CD8-positive, alpha-beta memory T cell (primary cell): Measurements from ENCODE around the gene STARD3NL. TPM values are rescaled to one million over a fixed set of nuclear protein-coding genes. Genes with fewer than 3 reads are reported as not detected.
"Not testable (repeated sequence)": the region's sequence is repeated elsewhere in the genome, so short reads cannot be mapped to it uniquely, and the experiment has no call there.

Experiments used
- CTCF ChIA-PET: fragments of 350-600 bp; sonication (Branson Sonifier 250); formaldehyde crosslinking; loops from one replicate; lab custom pipeline; 2021; ENCODE audit warnings: antibody characterized with exemption; lab: Charles Lee
- POLR2A ChIA-PET: fragments of 350-600 bp; sonication (Branson Sonifier 250); formaldehyde crosslinking; loops from one replicate; lab custom pipeline; 2021; ENCODE audit warnings: antibody characterized with exemption; lab: Charles Lee
- DNase-seq, 5 donors: peaks; one replicate each; pipeline versions ENCODE4 v3.0.0 to v3.0.0-alpha.2; 2020 to 2022; ENCODE audit warnings: mixed read lengths in 1 of 5
- H3K27ac ChIP-seq: one replicate; pipeline ENCODE4 v1.7.0; 2013; ENCODE audit warnings: low read depth, mild to moderate bottlenecking, low read length, moderate library complexity
- H3K27me3 ChIP-seq: 2 replicates; pipeline ENCODE4 v1.7.0; 2013; ENCODE audit warnings: low read length, mild to moderate bottlenecking; ENCODE audit not compliant: insufficient read depth, poor library complexity, severe bottlenecking
- H3K36me3 ChIP-seq: 2 replicates; pipeline ENCODE4 v1.7.0; 2013; ENCODE audit warnings: mild to moderate bottlenecking, low read length, moderate library complexity; ENCODE audit not compliant: insufficient read depth
- H3K4me1 ChIP-seq: 2 replicates; pipeline ENCODE4 v1.7.0; 2013; ENCODE audit warnings: mild to moderate bottlenecking, low read length, moderate library complexity; ENCODE audit not compliant: insufficient read depth
- H3K4me3 ChIP-seq: 2 replicates; pipeline ENCODE4 v1.7.0; 2013; ENCODE audit warnings: mild to moderate bottlenecking, low read length
- H3K9me3 ChIP-seq: 2 replicates; pipeline ENCODE4 v1.7.0; 2013; ENCODE audit warnings: mild to moderate bottlenecking, low read length
- H3K27ac Mint-ChIP-seq, 8 donors: one replicate each; pipeline ENCODE4 v1.8.0; 2020 to 2021; ENCODE audit warnings: mixed read lengths in 8 of 8, mild to moderate bottlenecking in 6 of 8, inconsistent platforms in 3 of 8, moderate library complexity in 3 of 8
- H3K27me3 Mint-ChIP-seq, 2 donors: one replicate each; pipeline ENCODE4 v1.8.0; 2020 to 2021; ENCODE audit warnings: mixed read lengths in 2 of 2, mild to moderate bottlenecking in 1 of 2, moderate library complexity in 1 of 2
- H3K36me3 Mint-ChIP-seq, 3 donors: one replicate each; pipeline ENCODE4 v1.8.0; 2020 to 2021; ENCODE audit warnings: mixed read lengths in 3 of 3, inconsistent platforms in 1 of 3, mild to moderate bottlenecking in 1 of 3
- H3K4me1 Mint-ChIP-seq, 3 donors: one replicate each; pipeline ENCODE4 v1.8.0; 2020 to 2021; ENCODE audit warnings: mixed read lengths in 3 of 3, inconsistent platforms in 1 of 3, mild to moderate bottlenecking in 1 of 3
- H3K4me3 Mint-ChIP-seq, 7 donors: one replicate each; pipeline ENCODE4 v1.8.0; 2020 to 2021; ENCODE audit warnings: mixed read lengths in 7 of 7, mild to moderate bottlenecking in 6 of 7, moderate library complexity in 4 of 7, inconsistent platforms in 2 of 7
- H3K9me3 Mint-ChIP-seq, 5 donors: one replicate each; pipeline ENCODE4 v1.8.0; 2020 to 2022; ENCODE audit warnings: mixed read lengths in 5 of 5, mild to moderate bottlenecking in 3 of 5, moderate library complexity in 2 of 5, inconsistent platforms in 1 of 5
- polyA plus RNA-seq: library from polyadenylated mRNA; unstranded; fragments of 300-500 nt; fragmentation: Illumina TruSeq; gene quantifications from one replicate; pipeline ENCODE4 v1.2.3, GENCODE V29; 2021
- total RNA-seq, 2 experiments: library from RNA; stranded (reverse); gene quantifications; one replicate each; pipeline ENCODE4 v1.2.3, GENCODE V29; 2021

The STARD3NL gene
- total and polyA plus RNA-seq, 3 experiments from 2014 or later, result 41.5 to 54.2 (median 43.8) TPM

DNA sequence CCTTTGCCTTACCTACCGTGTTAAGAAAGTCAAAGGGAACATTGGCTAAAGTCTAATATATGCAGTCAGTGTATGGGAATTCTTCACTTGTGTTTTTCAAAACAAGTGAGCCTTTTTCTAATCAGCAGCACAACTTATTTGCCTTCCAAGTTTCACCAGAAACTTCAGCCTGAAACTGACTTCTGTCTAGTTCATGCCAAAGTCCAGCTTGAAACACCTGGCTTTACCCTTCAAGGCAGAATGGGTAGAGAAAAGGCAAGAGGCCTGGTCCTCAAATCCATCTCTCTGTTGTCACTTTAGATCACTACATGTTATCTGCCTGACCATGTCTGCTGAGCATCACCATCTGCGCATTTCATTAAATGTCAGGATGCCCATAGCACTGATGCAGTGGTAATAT, 92.4 kb downstream of the STARD3NL start:
- CTCF ChIA-PET, H3K27ac ChIP-seq, H3K9me3 ChIP-seq, H3K27me3 Mint-ChIP-seq, H3K4me1 ChIP-seq, H3K4me3 ChIP-seq, POLR2A ChIA-PET, H3K27me3 ChIP-seq, H3K36me3 ChIP-seq, H3K9me3 Mint-ChIP-seq, H3K4me1 Mint-ChIP-seq, DNase-seq: not testable (repeated sequence)
- H3K4me3 Mint-ChIP-seq, result peak overlapping the region in 4 of 7 donors; percentile 16 to 83 (median 44)
- H3K36me3 Mint-ChIP-seq, result peaks cover 2 to 13% (median 2%) of the 10 kb centered on the region in 3 donors
- H3K27ac Mint-ChIP-seq, result peak overlapping the region in 1 of 8 donors; percentile 56

DNA sequence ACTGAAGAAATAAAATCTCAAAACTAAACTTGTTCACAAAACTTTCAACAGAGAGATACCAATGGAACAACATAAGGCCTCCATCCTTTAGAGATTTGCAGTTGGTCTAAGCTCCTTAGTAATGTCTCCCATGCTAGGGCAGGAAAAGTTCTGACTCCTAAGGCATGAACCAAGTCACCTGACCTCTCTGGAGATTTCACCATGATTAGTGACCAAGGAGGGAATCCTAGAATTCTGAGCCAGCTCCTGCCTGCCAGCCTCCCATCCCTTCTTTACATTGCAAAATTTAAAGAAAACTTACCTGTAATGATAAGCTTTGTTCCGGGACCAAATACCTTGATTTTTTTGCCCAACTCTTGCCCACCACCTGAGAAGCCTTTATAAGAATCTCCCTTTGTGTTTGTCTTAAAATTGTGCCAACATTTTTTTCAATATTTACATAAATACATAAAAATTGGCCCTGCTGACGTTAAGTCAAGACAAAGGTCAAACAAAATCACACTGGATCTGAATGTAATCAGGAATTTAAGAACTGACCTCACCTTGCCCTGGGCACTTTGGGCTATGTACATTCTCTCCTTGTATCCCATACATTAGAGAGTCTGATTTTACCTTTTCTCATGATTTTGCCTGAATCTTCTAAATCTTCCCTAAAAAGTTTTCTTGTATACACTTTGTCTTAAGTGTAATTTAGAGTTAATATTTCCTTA, 95.4 kb downstream of the STARD3NL start, which contains the start of gene TARP:
Gene TARP, minus strand, starts transcription at position 351 of the 710 bp plus-strand sequence.
- no peaks in the 10 kb centered on the region for H3K36me3 ChIP-seq
- Mint-ChIP-seq H3K36me3 (peaks cover 0 to 8% (median 0%) of the 10 kb centered on the region in 3 donors), H3K9me3 (no peaks in the 10 kb centered on the region), H3K4me3 (peak within 1 kb of the TSS; percentile 63 to 90 (median 83)), H3K4me1 (no peaks in the 10 kb centered on the region), H3K27ac (peak within 1 kb of the TSS in 4 of 8 donors; percentile 19 to 68 (median 46)), H3K27me3 (no peaks in the 10 kb centered on the region)
- ChIA-PET CTCF (interaction anchor here (1.4 kb wide), 1 partner anchor 72 kb away, joined by 5 read pairs; no protein-coding TSS in a partner anchor), POLR2A (interaction anchor here (0.7 kb wide), 1 partner anchor 44 kb away, joined by 4 read pairs; no protein-coding TSS in a partner anchor)
- no peak for DNase-seq
- no peaks in the 10 kb centered on the region for H3K27me3 ChIP-seq
- no peak within 1 kb of the TSS for H3K27ac ChIP-seq
- H3K9me3 ChIP-seq, result no peaks in the 10 kb centered on the region
- no peak within 1 kb of the TSS for H3K4me3 ChIP-seq
- H3K4me1 ChIP-seq, result no peaks in the 10 kb centered on the region

DNA sequence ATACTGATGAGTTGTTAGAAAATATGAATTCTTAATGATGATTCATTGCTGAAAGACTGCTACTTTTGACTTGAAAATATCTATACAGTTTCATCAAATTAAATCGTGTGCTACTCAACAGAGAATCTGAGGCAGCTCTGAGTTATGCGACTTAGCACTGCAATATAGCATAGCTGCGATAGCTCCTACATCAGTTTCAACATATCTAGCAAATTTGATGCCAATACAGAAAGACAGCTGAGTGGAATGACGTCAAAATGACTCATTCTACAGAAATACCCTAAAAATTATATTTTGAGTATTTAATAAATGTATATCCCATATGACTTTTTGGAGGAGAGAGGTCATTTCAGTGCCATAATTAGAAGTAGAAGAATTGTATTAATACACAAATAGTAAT, 96.4 kb downstream of the STARD3NL start:
- DNase-seq, result no peak
- Histone ChIP-seq H3K27me3 (no peaks in the 10 kb centered on the region), H3K36me3 (no peaks in the 10 kb centered on the region), H3K27ac (no peak overlapping the region), H3K4me1 (no peaks in the 10 kb centered on the region), H3K4me3 (no peak overlapping the region), H3K9me3 (no peaks in the 10 kb centered on the region)
- Mint-ChIP-seq H3K27ac (peak overlapping the region in 2 of 8 donors; percentile 12 to 27), H3K27me3 (no peaks in the 10 kb centered on the region), H3K4me3 (peak overlapping the region; percentile 52 to 90 (median 83)), H3K36me3 (peaks cover 0 to 1% (median 0%) of the 10 kb centered on the region in 3 donors), H3K9me3 (no peaks in the 10 kb centered on the region), H3K4me1 (no peaks in the 10 kb centered on the region)
- POLR2A ChIA-PET, result no interaction called here
- CTCF ChIA-PET, result interaction anchor here (1.0 to 1.5 kb wide), 3 partner anchors 61 to 88 kb away, joined by 3 to 5 read pairs (median 5); no protein-coding TSS in a partner anchor

GRCh38 chr7:38274927-38275620, 97.0 kb downstream of the STARD3NL start:
- Mint-ChIP-seq H3K4me3 (peak overlapping the region; percentile 63 to 88 (median 84)), H3K27me3 (no peaks in the 10 kb centered on the region), H3K36me3 (peaks cover 0 to 1% (median 0%) of the 10 kb centered on the region in 3 donors), H3K9me3 (no peaks in the 10 kb centered on the region), H3K27ac (peak overlapping the region in 4 of 8 donors; percentile 19 to 85 (median 52)), H3K4me1 (no peaks in the 10 kb centered on the region)
- ChIA-PET POLR2A (no interaction called here), CTCF (interaction anchor here (1.0 to 1.5 kb wide), 3 partner anchors 60 to 88 kb away, joined by 3 to 5 read pairs (median 5); no protein-coding TSS in a partner anchor)
- no peak for DNase-seq
- no peaks in the 10 kb centered on the region for H3K27me3 ChIP-seq
- H3K36me3 ChIP-seq, result no peaks in the 10 kb centered on the region
- no peaks in the 10 kb centered on the region for H3K4me1 ChIP-seq
- no peak overlapping the region for H3K27ac ChIP-seq
- no peak overlapping the region for H3K4me3 ChIP-seq
- H3K9me3 ChIP-seq, result no peaks in the 10 kb centered on the region

GRCh38 chr7:38276096-38276877, 98.2 kb downstream of the STARD3NL start:
- Histone ChIP-seq H3K27ac (no peak overlapping the region), H3K27me3 (no peaks in the 10 kb centered on the region), H3K4me3 (no peak overlapping the region), H3K9me3 (no peaks in the 10 kb centered on the region), H3K4me1 (no peaks in the 10 kb centered on the region), H3K36me3 (no peaks in the 10 kb centered on the region)
- POLR2A ChIA-PET, result no interaction called here
- no peak for DNase-seq
- Mint-ChIP-seq H3K9me3 (no peaks in the 10 kb centered on the region), H3K4me1 (peaks cover 0 to 2% (median 0%) of the 10 kb centered on the region in 3 donors), H3K27ac (peak overlapping the region in 2 of 8 donors; percentile 70 to 83), H3K4me3 (peak overlapping the region; percentile 73 to 88 (median 84)), H3K36me3 (peaks cover 0 to 1% (median 0%) of the 10 kb centered on the region in 3 donors), H3K27me3 (no peaks in the 10 kb centered on the region)
- CTCF ChIA-PET, result interaction anchor here (1.5 kb wide), 1 partner anchor 59 kb away, joined by 5 read pairs; no protein-coding TSS in a partner anchor

DNA sequence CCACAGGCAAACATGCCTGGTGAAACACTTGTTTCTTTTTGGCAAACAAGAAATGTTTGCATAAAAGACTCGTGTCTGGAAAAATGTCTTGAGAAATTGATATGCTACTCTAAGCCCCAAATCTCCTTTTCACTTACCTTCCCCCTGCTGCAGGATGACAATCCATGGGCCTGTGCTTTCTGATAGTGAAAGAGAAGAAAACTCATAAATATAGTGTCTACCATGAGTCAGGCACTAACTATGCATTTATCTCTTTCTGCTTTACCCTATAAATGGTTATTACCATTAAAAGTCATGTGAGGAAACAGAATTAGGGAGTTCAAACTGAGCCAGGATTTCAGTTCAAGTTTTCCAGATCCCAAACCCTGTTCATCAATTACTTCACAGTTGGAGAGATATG, 102.0 kb downstream of the STARD3NL start:
- Mint-ChIP-seq H3K9me3 (no peaks in the 10 kb centered on the region), H3K27me3 (no peaks in the 10 kb centered on the region), H3K27ac (no peak overlapping the region), H3K4me3 (no peak overlapping the region), H3K4me1 (peaks cover 0 to 2% (median 0%) of the 10 kb centered on the region in 3 donors), H3K36me3 (no peaks in the 10 kb centered on the region)
- H3K4me1 ChIP-seq, result no peaks in the 10 kb centered on the region
- no peaks in the 10 kb centered on the region for H3K27me3 ChIP-seq
- CTCF ChIA-PET, result no interaction called here
- H3K4me3 ChIP-seq, result no peak overlapping the region
- no peaks in the 10 kb centered on the region for H3K9me3 ChIP-seq
- H3K27ac ChIP-seq, result no peak overlapping the region
- no peaks in the 10 kb centered on the region for H3K36me3 ChIP-seq
- POLR2A ChIA-PET, result no interaction called here
- DNase-seq, result no peak
